Epithelial cell of esophagus (primary cell): Measurements from ENCODE around the gene TRIM17.

Experiments used
- DNase-seq: peaks from one replicate; pipeline ENCODE4 v3.0.0; 2010; ENCODE audit warnings: low read depth
- H3K4me3 ChIP-seq: 2 replicates; pipeline ENCODE4 v1.5.1; 2011; ENCODE audit warnings: mild to moderate bottlenecking, low read length, control low read depth
- TF ChIP-seq, protein P1 (sequence below): IDR thresholded peaks from 2 replicates; pipeline ENCODE4 v1.5.1; 2011; ENCODE audit warnings: low read depth, mild to moderate bottlenecking, low read length, control low read depth, inconsistent platforms; ENCODE audit not compliant: insufficient read depth; ENCODE audit errors: missing control alignments

Gene TRIM17

GRCh38 chr1:228377664-228378089, 39.0 kb downstream of the TRIM17 start:
- DNase-seq = no peak
- H3K4me3 ChIP-seq = peak overlapping the region; percentile 59
- TF ChIP-seq, protein P1, sequence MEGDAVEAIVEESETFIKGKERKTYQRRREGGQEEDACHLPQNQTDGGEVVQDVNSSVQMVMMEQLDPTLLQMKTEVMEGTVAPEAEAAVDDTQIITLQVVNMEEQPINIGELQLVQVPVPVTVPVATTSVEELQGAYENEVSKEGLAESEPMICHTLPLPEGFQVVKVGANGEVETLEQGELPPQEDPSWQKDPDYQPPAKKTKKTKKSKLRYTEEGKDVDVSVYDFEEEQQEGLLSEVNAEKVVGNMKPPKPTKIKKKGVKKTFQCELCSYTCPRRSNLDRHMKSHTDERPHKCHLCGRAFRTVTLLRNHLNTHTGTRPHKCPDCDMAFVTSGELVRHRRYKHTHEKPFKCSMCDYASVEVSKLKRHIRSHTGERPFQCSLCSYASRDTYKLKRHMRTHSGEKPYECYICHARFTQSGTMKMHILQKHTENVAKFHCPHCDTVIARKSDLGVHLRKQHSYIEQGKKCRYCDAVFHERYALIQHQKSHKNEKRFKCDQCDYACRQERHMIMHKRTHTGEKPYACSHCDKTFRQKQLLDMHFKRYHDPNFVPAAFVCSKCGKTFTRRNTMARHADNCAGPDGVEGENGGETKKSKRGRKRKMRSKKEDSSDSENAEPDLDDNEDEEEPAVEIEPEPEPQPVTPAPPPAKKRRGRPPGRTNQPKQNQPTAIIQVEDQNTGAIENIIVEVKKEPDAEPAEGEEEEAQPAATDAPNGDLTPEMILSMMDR = no peak

GRCh38 chr1:228376651-228377631, 39.7 kb downstream of the TRIM17 start:
- no peak for DNase-seq
- H3K4me3 ChIP-seq = no peak overlapping the region
- TF ChIP-seq, protein P1 = no peak

DNA sequence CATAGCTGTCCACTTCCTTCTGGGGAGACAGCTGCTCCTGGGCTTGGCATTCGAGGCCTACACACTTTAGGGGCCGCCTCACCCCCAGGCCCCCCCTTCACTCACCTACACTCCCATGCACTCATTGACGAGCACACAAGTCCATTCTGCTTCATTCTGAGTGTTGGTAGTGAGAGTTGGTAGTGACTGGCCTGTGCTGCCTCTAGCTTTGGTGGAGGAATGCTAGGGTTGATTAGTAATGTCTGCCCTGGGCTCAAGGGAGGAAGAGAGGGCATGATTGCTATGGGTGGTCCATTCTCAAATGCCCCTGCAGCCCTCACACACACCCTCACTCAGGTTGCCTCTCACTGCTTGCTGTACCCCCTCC, 40.4 kb downstream of the TRIM17 start:
- H3K4me3 ChIP-seq = no peak overlapping the region
- TF ChIP-seq, protein P1 = no peak
- DNase-seq = no peak

DNA sequence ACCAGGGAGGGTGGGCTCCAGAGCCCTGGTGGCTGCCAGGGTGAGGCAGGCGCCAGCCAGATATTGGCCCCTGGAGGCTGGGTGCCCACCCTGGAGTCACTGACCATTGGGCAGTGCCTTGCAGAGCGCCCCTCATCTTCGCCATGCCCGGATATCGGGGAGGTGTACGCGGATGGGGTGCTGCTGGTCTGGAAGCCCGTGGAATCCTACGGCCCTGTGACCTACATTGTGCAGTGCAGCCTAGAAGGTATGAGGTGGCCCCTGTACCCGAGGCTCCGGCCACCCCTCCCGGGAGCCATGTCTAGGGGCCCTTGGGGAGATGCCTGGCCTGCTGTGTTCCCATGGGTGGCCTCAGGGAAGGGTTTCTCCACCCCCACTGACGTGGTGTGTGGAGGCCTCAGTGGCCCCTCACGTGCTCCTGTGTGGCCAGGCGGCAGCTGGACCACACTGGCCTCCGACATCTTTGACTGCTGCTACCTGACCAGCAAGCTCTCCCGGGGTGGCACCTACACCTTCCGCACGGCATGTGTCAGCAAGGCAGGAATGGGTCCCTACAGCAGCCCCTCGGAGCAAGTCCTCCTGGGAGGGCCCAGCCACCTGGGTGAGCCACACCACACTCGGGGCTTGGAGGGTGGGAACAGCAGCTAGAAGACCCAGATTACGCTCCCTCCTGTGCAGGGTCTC, 40.9 kb downstream of the TRIM17 start:
- no peak for DNase-seq
- TF ChIP-seq, protein P1 = no peak

GRCh38 chr1:228374711-228375577, 41.7 kb downstream of the TRIM17 start:
- TF ChIP-seq, protein P1 = no peak
- DNase-seq = peak; percentile 23
- no peak overlapping the region for H3K4me3 ChIP-seq

More for the DNA sequence above, 40.9 kb downstream of the TRIM17 start:
- H3K4me3 ChIP-seq = no peak overlapping the region
